Stimulated activated CD8-positive, alpha-beta memory T cell treated with anti-CD3 and anti-CD28 coated beads, Interleukin-7, amount 100 ng/mL, for 48 hours (primary cell): ENCODE data around the gene RAB31.
"Not testable (repeated sequence)": the region's sequence is repeated elsewhere in the genome, so short reads cannot be mapped to it uniquely, and the experiment has no call there.

ENCODE experiments used
- DNase-seq, 2 donors: peaks; one replicate each; pipeline ENCODE4 v3.0.0-alpha.2; 2020; ENCODE audit warnings: low read depth in 1 of 2; ENCODE audit errors: extremely low read depth in 1 of 2

Gene RAB31

GRCh38 chr18:9708057-9708433, at the start of gene RAB31:
TSS of gene RAB31 (plus strand) at chr18:9708301. CDS start at chr18:9708406, 105 bp downstream.
- DNase-seq = no peak

GRCh38 chr18:9659499-9660375, 48.4 kb upstream of the RAB31 start:
- DNase-seq = no peak

GRCh38 chr18:9661564-9661963, 46.5 kb upstream of the RAB31 start:
- no peak for DNase-seq

GRCh38 chr18:9663377-9663776, 44.7 kb upstream of the RAB31 start:
- no peak for DNase-seq

- DNase-seq = no peak
Observed at GRCh38 chr18:9665314-9665713, 42.8 kb upstream of the RAB31 start.

- DNase-seq = no peak
Observed at GRCh38 chr18:9666548-9666947, 41.6 kb upstream of the RAB31 start.

- no peak for DNase-seq
Observed at GRCh38 chr18:9669016-9669415, 39.1 kb upstream of the RAB31 start.

GRCh38 chr18:9671214-9671613, 36.9 kb upstream of the RAB31 start:
- no peak for DNase-seq

- DNase-seq = peak; percentile 9 to 21
Observed at GRCh38 chr18:9673296-9674251, 34.5 kb upstream of the RAB31 start.

- DNase-seq = not testable (repeated sequence)
Observed at GRCh38 chr18:9678216-9678615, 29.9 kb upstream of the RAB31 start.

- no peak for DNase-seq
Observed at GRCh38 chr18:9679125-9679524, 29.0 kb upstream of the RAB31 start.

GRCh38 chr18:9681217-9681616, 26.9 kb upstream of the RAB31 start:
- no peak for DNase-seq

GRCh38 chr18:9682572-9682971, 25.5 kb upstream of the RAB31 start:
- no peak for DNase-seq

- no peak for DNase-seq
Observed at GRCh38 chr18:9683418-9684396, 24.4 kb upstream of the RAB31 start.

- DNase-seq = no peak
Observed at GRCh38 chr18:9684881-9685614, 23.1 kb upstream of the RAB31 start.

GRCh38 chr18:9685615-9685890, 22.5 kb upstream of the RAB31 start:
- DNase-seq = no peak

GRCh38 chr18:9688036-9688741, 19.9 kb upstream of the RAB31 start:
- DNase-seq = no peak

- no peak for DNase-seq
Observed at GRCh38 chr18:9689253-9689652, 18.8 kb upstream of the RAB31 start.

GRCh38 chr18:9690418-9691188, 17.5 kb upstream of the RAB31 start:
- no peak for DNase-seq
